ENCODE data around the gene ITSN1.
"Not testable (repeated sequence)": the region's sequence is repeated elsewhere in the genome, so short reads cannot be mapped to it uniquely, and the experiment has no call there.

Gene ITSN1

GRCh38 chr21:33642027-33642895 lies at the start of gene ITSN1:
Gene ITSN1, plus strand, starts transcription at chr21:33642501. Its CDS starts 76,328 bp downstream, at chr21:33718829.
- DNase-seq = peak; percentile 100

- no peak for DNase-seq
These were observed 44.2 kb upstream of the ITSN1 start for GRCh38 chr21:33598051-33598450.

GRCh38 chr21:33608559-33608958 lies 33.7 kb upstream of the ITSN1 start:
- DNase-seq = no peak

- DNase-seq = no peak
These were observed 31.1 kb upstream of the ITSN1 start for GRCh38 chr21:33611006-33611744.

GRCh38 chr21:33617565-33617964 lies 24.7 kb upstream of the ITSN1 start:
- DNase-seq = not testable (repeated sequence)

GRCh38 chr21:33618407-33618806 lies 23.9 kb upstream of the ITSN1 start:
- no peak for DNase-seq

GRCh38 chr21:33619726-33620125 lies 22.6 kb upstream of the ITSN1 start:
- DNase-seq = no peak

GRCh38 chr21:33622253-33622652 lies 20.0 kb upstream of the ITSN1 start:
- no peak for DNase-seq

- not testable (repeated sequence) for DNase-seq
These were observed 16.1 kb upstream of the ITSN1 start for GRCh38 chr21:33626151-33626550.

- DNase-seq = no peak
These were observed 8.0 kb upstream of the ITSN1 start for GRCh38 chr21:33634254-33634653.

GRCh38 chr21:33640697-33641351 lies 1.5 kb upstream of the ITSN1 start:
- no peak for DNase-seq

GRCh38 chr21:33641352-33642026 lies 812 bp upstream of the ITSN1 start, which contains the start of gene CRYZL1:
Gene CRYZL1, minus strand, starts transcription at chr21:33641741. Its CDS starts 10,190 bp downstream, at chr21:33631551.
- DNase-seq = peak; percentile 100

GRCh38 chr21:33642896-33643657 lies 776 bp downstream of the ITSN1 start:
- DNase-seq = peak; percentile 40

GRCh38 chr21:33643658-33644311 lies 1.5 kb downstream of the ITSN1 start:
- DNase-seq = no peak

- DNase-seq = no peak
These were observed 2.2 kb downstream of the ITSN1 start for GRCh38 chr21:33644383-33645074.

GRCh38 chr21:33645730-33646129 lies 3.4 kb downstream of the ITSN1 start:
- DNase-seq = no peak

- DNase-seq = no peak
These were observed 5.3 kb downstream of the ITSN1 start for GRCh38 chr21:33647587-33647986.

- DNase-seq = no peak
These were observed 6.3 kb downstream of the ITSN1 start for GRCh38 chr21:33648555-33648954.

- no peak for DNase-seq
These were observed 7.9 kb downstream of the ITSN1 start for GRCh38 chr21:33650230-33650629.

GRCh38 chr21:33650929-33651509 lies 8.7 kb downstream of the ITSN1 start:
- no peak for DNase-seq

Data from stimulated activated CD8-positive, alpha-beta memory T cell treated with anti-CD3 and anti-CD28 coated beads, Interleukin-4, amount 100 ng/mL, for 48 hours (primary cell).